H9 (cell line): Measurements from ENCODE around the gene AGR3. TPM values are rescaled to one million over a fixed set of nuclear protein-coding genes. Genes with fewer than 3 reads are reported as not detected.

Source experiments
- DNase-seq: peaks from one replicate; pipeline ENCODE4 v3.0.0-alpha.2; 2017
- H2AFZ ChIP-seq: one replicate; pipeline ENCODE4 v1.6.1; 2013; ENCODE audit warnings: mild to moderate bottlenecking, low read length, control low read depth, moderate library complexity
- H2AK5ac ChIP-seq: 2 replicates; pipeline ENCODE4 v1.6.1; 2013; ENCODE audit warnings: low read length, control low read depth, mixed read lengths; ENCODE audit not compliant: insufficient read length
- H2BK120ac ChIP-seq: one replicate; pipeline ENCODE4 v1.6.1; 2013; ENCODE audit warnings: low read depth, mild to moderate bottlenecking, low read length, control low read depth, inconsistent platforms; ENCODE audit not compliant: poor library complexity, severe bottlenecking
- H2BK12ac ChIP-seq: 2 replicates; pipeline ENCODE4 v1.6.1; 2013; ENCODE audit warnings: low read length, control low read depth, mixed read lengths, low read depth; ENCODE audit not compliant: insufficient read length
- H2BK15ac ChIP-seq: 2 replicates; pipeline ENCODE4 v1.6.1; 2013; ENCODE audit warnings: low read depth, low read length, control low read depth
- H2BK20ac ChIP-seq: one replicate; pipeline ENCODE4 v1.6.1; 2013; ENCODE audit warnings: low read depth, mild to moderate bottlenecking, low read length, control low read depth, inconsistent platforms; ENCODE audit not compliant: poor library complexity, severe bottlenecking
- H2BK5ac ChIP-seq: 2 replicates; pipeline ENCODE4 v1.6.1; 2013; ENCODE audit warnings: low read length, control low read depth, mixed read lengths; ENCODE audit not compliant: insufficient read length
- H3K14ac ChIP-seq: 2 replicates; pipeline ENCODE4 v1.6.1; 2013; ENCODE audit warnings: low read length, control low read depth; ENCODE audit not compliant: insufficient read depth
- H3K18ac ChIP-seq: 2 replicates; pipeline ENCODE4 v1.6.1; 2013; ENCODE audit warnings: low read depth, mild to moderate bottlenecking, mixed read lengths, low read length, control low read depth; ENCODE audit not compliant: insufficient read length
- H3K23ac ChIP-seq: 2 replicates; pipeline ENCODE4 v1.6.1; 2013; ENCODE audit warnings: low read length, control low read depth, mixed read lengths, low read depth; ENCODE audit not compliant: insufficient read length
- H3K23me2 ChIP-seq: 2 replicates; pipeline ENCODE4 v1.6.1; 2013; ENCODE audit warnings: low read depth, mild to moderate bottlenecking, mixed read lengths, low read length, control low read depth; ENCODE audit not compliant: insufficient read length, poor library complexity, severe bottlenecking
- H3K27ac ChIP-seq: 2 replicates; pipeline ENCODE4 v1.5.1; 2013; ENCODE audit warnings: low read length, control low read depth, mixed read lengths, low read depth; ENCODE audit not compliant: insufficient read length
- H3K27me3 ChIP-seq: 2 replicates; pipeline ENCODE4 v1.6.1; 2013; ENCODE audit warnings: low read length, control low read depth, inconsistent platforms; ENCODE audit not compliant: insufficient read depth
- H3K4ac ChIP-seq: 2 replicates; pipeline ENCODE4 v1.6.1; 2013; ENCODE audit warnings: low read depth, mild to moderate bottlenecking, control low read depth, inconsistent platforms, low read length, moderate library complexity
- H3K4me1 ChIP-seq: 2 replicates; pipeline ENCODE4 v1.6.1; 2013; ENCODE audit warnings: low read length, control low read depth, inconsistent platforms; ENCODE audit not compliant: insufficient read depth
- H3K4me2 ChIP-seq: 2 replicates; pipeline ENCODE4 v1.6.1; 2013; ENCODE audit warnings: low read length, control low read depth, mixed read lengths; ENCODE audit not compliant: insufficient read length, insufficient read depth
- H3K56ac ChIP-seq: 2 replicates; pipeline ENCODE4 v1.6.1; 2013; ENCODE audit warnings: low read depth, mild to moderate bottlenecking, mixed read lengths, low read length, control low read depth; ENCODE audit not compliant: insufficient read length
- H3K79me1 ChIP-seq: 2 replicates; pipeline ENCODE4 v1.6.1; 2013; ENCODE audit warnings: low read depth, mild to moderate bottlenecking, moderate library complexity, low read length, control low read depth, inconsistent platforms; ENCODE audit not compliant: insufficient read depth, poor library complexity, severe bottlenecking
- H3K79me2 ChIP-seq: 2 replicates; pipeline ENCODE4 v1.6.1; 2013; ENCODE audit warnings: low read length, control low read depth, inconsistent platforms; ENCODE audit not compliant: insufficient read depth
- H3K9ac ChIP-seq: 2 replicates; pipeline ENCODE4 v1.6.1; 2013; ENCODE audit warnings: low read length, control low read depth, mixed read lengths; ENCODE audit not compliant: insufficient read length; ENCODE audit errors: extremely low read depth
- H3K9me3 ChIP-seq: one replicate; pipeline ENCODE4 v1.6.1; 2013; ENCODE audit warnings: low read depth, low read length, inconsistent platforms; ENCODE audit not compliant: control insufficient read depth
- H3T11ph ChIP-seq: one replicate; pipeline ENCODE4 v1.6.1; 2013; ENCODE audit warnings: mild to moderate bottlenecking, low read length, control low read depth, inconsistent platforms
- H4K20me1 ChIP-seq: one replicate; pipeline ENCODE4 v1.6.1; 2013; ENCODE audit not compliant: control insufficient read depth, insufficient read length, insufficient read depth
- H4K5ac ChIP-seq: 2 replicates; pipeline ENCODE4 v1.6.1; 2013; ENCODE audit warnings: low read depth, mild to moderate bottlenecking, mixed read lengths, low read length, control low read depth; ENCODE audit not compliant: insufficient read length
- H4K8ac ChIP-seq: replicated peaks from 2 replicates; pipeline ENCODE4 v1.6.1; 2013; ENCODE audit warnings: low read length, control low read depth, mixed read lengths, low read depth; ENCODE audit not compliant: insufficient read length
- H4K91ac ChIP-seq: 2 replicates; pipeline ENCODE4 v1.6.1; 2013; ENCODE audit warnings: low read depth, mild to moderate bottlenecking, moderate library complexity, mixed read lengths, low read length, control low read depth; ENCODE audit not compliant: insufficient read length
- H3K27ac Mint-ChIP-seq, 3 experiments: 2 replicates in 2 of 3; 3 replicates in 1 of 3; pipeline ENCODE4 v1.8.0; 2020 to 2021; ENCODE audit warnings: mixed read lengths in 3 of 3, mild to moderate bottlenecking in 1 of 3, moderate library complexity in 1 of 3
- H3K27me3 Mint-ChIP-seq: 2 replicates; pipeline ENCODE4 v1.8.0; 2021; ENCODE audit warnings: low read depth, mild to moderate bottlenecking, moderate library complexity, mixed read lengths
- H3K36me3 Mint-ChIP-seq, 3 experiments: 2 replicates in 2 of 3; 3 replicates in 1 of 3; pipeline ENCODE4 v1.8.0; 2020 to 2021; ENCODE audit warnings: low read depth in 3 of 3, mixed read lengths in 3 of 3; ENCODE audit not compliant: insufficient read depth in 1 of 3
- H3K4me1 Mint-ChIP-seq, 2 experiments: 2 replicates each; pipeline ENCODE4 v1.8.0; 2020; ENCODE audit warnings: mixed read lengths in 2 of 2
- H3K4me3 Mint-ChIP-seq, 2 experiments: 2 replicates in 1 of 2; 3 replicates in 1 of 2; pipeline ENCODE4 v1.8.0; 2020 to 2021; ENCODE audit warnings: mild to moderate bottlenecking in 2 of 2, mixed read lengths in 2 of 2, moderate library complexity in 1 of 2
- H3K9me3 Mint-ChIP-seq, 2 experiments: 2 replicates in 1 of 2; 3 replicates in 1 of 2; pipeline ENCODE4 v1.8.0; 2020; ENCODE audit warnings: mild to moderate bottlenecking in 2 of 2, mixed read lengths in 2 of 2, moderate library complexity in 1 of 2
- CTCF ChIP-seq: fragments of 200-600 bp; sonication (generic); conservative IDR thresholded peaks from 3 replicates; pipeline ENCODE4 v1.8.0; 2021; ENCODE audit warnings: antibody characterized with exemption, mild to moderate bottlenecking
- WGBS: extraction: QIAGEN DNeasy Blood & Tissue Kit; methylation state at CpG from one replicate; pipeline ENCODE4 v1.1.7; 2013; ENCODE audit warnings: missing lambda C conversion rate, low lambda C conversion rate, mixed read lengths; ENCODE audit not compliant: insufficient read length; ENCODE audit errors: extremely low coverage; 5-methylcytosine and 5-hydroxymethylcytosine counted together
- total RNA-seq: library from RNA; stranded (reverse); gene quantifications from 2 replicates; pipeline ENCODE4 v1.2.1, GENCODE V29; 2021

The AGR3 gene
- total RNA-seq, 1 experiment from 2014 or later, result not detected

GRCh38 chr7:16889851-16890415, 8.2 kb upstream of the AGR3 start:
- Histone ChIP-seq H3K14ac (no peak overlapping the region), H3K4ac (no peak overlapping the region), H2BK5ac (no peak overlapping the region), H3K27me3 (no peaks in the 10 kb centered on the region), H3K56ac (no peak overlapping the region), H4K91ac (no peak overlapping the region), H3K9ac (no peak overlapping the region), H3K27ac (no peak overlapping the region), H2BK15ac (no peak overlapping the region), H2AK5ac (no peak overlapping the region), H3K79me1 (no peaks in the 10 kb centered on the region), H2BK20ac (no peak overlapping the region), H3K9me3 (no peaks in the 10 kb centered on the region), H3T11ph (no peak overlapping the region), H2BK120ac (no peak overlapping the region), H4K8ac (no peak overlapping the region), H3K79me2 (no peaks in the 10 kb centered on the region), H4K5ac (no peak overlapping the region), H3K23me2 (no peaks in the 10 kb centered on the region), H3K18ac (no peak overlapping the region), H2BK12ac (no peak overlapping the region), H3K4me1 (no peaks in the 10 kb centered on the region), H4K20me1 (no peaks in the 10 kb centered on the region), H2AFZ (no peak overlapping the region), H3K4me2 (no peak overlapping the region), H3K23ac (no peak overlapping the region)
- no peak for TF ChIP-seq CTCF
- no CpG with 5 or more reads among the region's 1 CpG for WGBS
- Mint-ChIP-seq H3K36me3 (no peaks in the 10 kb centered on the region), H3K4me1 (no peaks in the 10 kb centered on the region; a peak in 1 of 4 replicates), H3K4me3 (no peak overlapping the region), H3K9me3 (no peaks in the 10 kb centered on the region), H3K27ac (peak overlapping the region in 1 of 3 experiments; percentile 92; a peak in 1 of 7 replicates), H3K27me3 (no peaks in the 10 kb centered on the region)
- no peak for DNase-seq
